ENCODE data around the gene SIX6.

SIX6 gene

GRCh38 chr14:60510951-60511599 is 2.1 kb downstream of the SIX6 start:
- H3K4me3 ChIP-seq (ENCODE audit: low read depth, low read length) = no peak overlapping the region
- H3K27me3 ChIP-seq = peaks cover 92% of the 10 kb centered on the region
- DNase-seq = no peak
- no peaks in the 10 kb centered on the region for H3K4me1 ChIP-seq
- peaks cover 2% of the 10 kb centered on the region; the same call in 1 of the 2 replicates for H3K9me3 ChIP-seq
- H3K36me3 ChIP-seq = no peaks in the 10 kb centered on the region
- TF ChIP-seq CTCF (IDR thresholded peaks at IDR 0.05; ENCODE audit: low read depth, low read length) = no peak

GRCh38 chr14:60512126-60512525 is 3.2 kb downstream of the SIX6 start:
- Histone ChIP-seq H3K27me3 (peaks cover 82% of the 10 kb centered on the region), H3K4me1 (no peaks in the 10 kb centered on the region)

GRCh38 chr14:60512973-60513571 is 4.1 kb downstream of the SIX6 start:
- no peaks in the 10 kb centered on the region for H3K4me1 ChIP-seq
- no peak for DNase-seq
- no peak for TF ChIP-seq CTCF (IDR thresholded peaks at IDR 0.05; ENCODE audit: low read depth, low read length)
- H3K36me3 ChIP-seq = no peaks in the 10 kb centered on the region
- no peaks in the 10 kb centered on the region for H3K9me3 ChIP-seq
- H3K4me3 ChIP-seq (ENCODE audit: low read depth, low read length) = no peak overlapping the region
- peaks cover 73% of the 10 kb centered on the region for H3K27me3 ChIP-seq

More at GRCh38 chr14:60512126-60512525, 3.2 kb downstream of the SIX6 start:
- H3K9me3 ChIP-seq = no peaks in the 10 kb centered on the region; the same call in 1 of the 2 replicates
- H3K4me3 ChIP-seq (ENCODE audit: low read depth, low read length) = no peak overlapping the region
- no peaks in the 10 kb centered on the region for H3K36me3 ChIP-seq
- no peak for TF ChIP-seq CTCF (IDR thresholded peaks at IDR 0.05; ENCODE audit: low read depth, low read length)
- no peak for DNase-seq

- Histone ChIP-seq H3K9me3 (no peaks in the 10 kb centered on the region), H3K4me3 (ENCODE audit: low read depth, low read length) (peak overlapping the region; percentile 62), H3K27me3 (peaks cover 69% of the 10 kb centered on the region), H3K4me1 (no peaks in the 10 kb centered on the region), H3K36me3 (no peaks in the 10 kb centered on the region)
- DNase-seq = no peak
- TF ChIP-seq CTCF (IDR thresholded peaks at IDR 0.05; ENCODE audit: low read depth, low read length) = no peak
These were observed 5.4 kb downstream of the SIX6 start for GRCh38 chr14:60514378-60514740.

- H3K9me3 ChIP-seq = no peaks in the 10 kb centered on the region
- H3K4me1 ChIP-seq = no peaks in the 10 kb centered on the region
- peak; percentile 64 for DNase-seq
- H3K27me3 ChIP-seq = peaks cover 65% of the 10 kb centered on the region
- H3K4me3 ChIP-seq (ENCODE audit: low read depth, low read length) = peak overlapping the region; percentile 62
- H3K36me3 ChIP-seq = no peaks in the 10 kb centered on the region
- TF ChIP-seq CTCF (IDR thresholded peaks at IDR 0.05; ENCODE audit: low read depth, low read length) = peak; percentile 36
These were observed 6.0 kb downstream of the SIX6 start for GRCh38 chr14:60514741-60515491.
